ENCODE data around the gene DUOX2.
"Not testable (repeated sequence)": the region's sequence is repeated elsewhere in the genome, so short reads cannot be mapped to it uniquely, and the experiment has no call there.

DUOX2 gene

DNA sequence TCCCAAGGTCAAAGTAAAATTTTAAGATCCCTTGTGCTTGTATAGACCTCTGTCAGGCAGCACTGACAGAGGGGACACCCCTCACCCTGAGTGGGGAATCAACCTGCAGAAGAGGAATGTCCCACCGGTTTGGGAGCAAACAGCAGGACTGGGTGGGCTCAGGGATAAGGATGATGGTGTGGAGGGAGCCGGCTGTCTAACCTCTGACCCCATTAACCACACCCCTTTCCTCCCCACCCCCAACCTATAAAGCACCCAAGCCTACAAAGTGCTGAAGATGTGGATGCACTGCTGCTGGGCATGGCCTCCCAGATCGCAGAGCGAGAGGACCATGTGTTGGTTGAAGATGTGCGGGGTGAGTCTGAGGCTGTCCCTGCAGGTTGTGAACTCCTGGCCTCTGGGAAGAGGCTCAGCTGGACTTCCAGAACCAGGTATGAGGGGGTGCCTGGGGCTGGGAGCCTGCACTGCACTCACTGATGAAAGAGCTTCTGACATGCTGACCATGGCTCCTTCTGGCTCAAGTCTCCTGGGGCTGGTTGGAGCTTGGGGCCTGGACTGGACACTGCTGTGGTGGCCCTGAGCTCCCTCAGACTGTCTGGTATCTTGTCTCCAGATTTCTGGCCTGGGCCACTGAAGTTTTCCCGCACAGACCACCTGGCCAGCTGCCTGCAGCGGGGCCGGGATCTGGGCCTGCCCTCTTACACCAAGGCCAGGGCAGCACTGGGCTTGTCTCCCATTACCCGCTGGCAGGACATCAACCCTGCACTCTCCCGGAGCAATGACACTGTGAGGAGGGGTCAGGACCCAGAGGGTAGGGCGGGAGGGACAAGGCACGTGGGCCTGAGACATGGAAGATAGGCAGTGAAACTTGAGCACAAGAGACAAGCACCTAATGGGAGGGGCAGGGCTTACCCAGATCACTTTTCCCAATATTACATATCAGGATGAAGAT lies 25.1 kb upstream of the DUOX2 start:
- no peak for FAIRE-seq

DNA sequence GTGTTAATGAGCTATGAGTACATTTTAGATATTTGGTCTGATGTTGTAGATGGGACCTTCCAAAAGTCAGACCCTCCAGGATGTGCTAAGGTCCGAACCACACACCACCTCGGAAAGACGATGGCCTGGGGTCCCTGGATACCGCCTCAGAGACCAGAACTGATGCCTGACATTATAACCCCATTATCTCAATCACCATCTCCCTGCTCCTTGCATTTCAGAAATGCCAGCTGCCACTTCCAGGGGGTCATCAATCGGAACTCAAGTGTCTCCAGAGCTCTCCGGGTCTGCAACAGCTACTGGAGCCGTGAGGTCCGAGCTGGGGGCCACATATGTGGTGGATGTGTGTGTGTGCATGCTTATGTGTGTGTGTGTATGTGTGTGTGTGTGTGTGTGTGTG lies 23.7 kb upstream of the DUOX2 start:
- no peak for FAIRE-seq

DNA sequence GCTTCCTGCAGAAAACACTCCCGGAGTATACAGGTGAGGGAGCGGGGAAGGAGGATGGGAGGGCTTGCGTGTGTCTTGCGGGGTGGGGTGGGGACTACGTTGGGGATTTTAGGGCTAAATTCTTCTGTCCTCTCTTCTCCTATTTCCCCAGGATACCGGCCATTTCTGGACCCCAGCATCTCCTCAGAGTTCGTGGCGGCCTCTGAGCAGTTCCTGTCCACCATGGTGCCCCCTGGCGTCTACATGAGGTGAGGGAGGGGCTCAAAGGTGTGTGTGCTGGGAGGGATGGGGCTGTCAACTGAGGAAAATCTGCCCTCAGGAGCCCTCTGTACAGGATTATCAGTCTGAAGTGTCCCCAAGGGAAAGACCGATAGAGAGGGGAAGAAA lies 22.4 kb upstream of the DUOX2 start:
- no peak for FAIRE-seq

DNA sequence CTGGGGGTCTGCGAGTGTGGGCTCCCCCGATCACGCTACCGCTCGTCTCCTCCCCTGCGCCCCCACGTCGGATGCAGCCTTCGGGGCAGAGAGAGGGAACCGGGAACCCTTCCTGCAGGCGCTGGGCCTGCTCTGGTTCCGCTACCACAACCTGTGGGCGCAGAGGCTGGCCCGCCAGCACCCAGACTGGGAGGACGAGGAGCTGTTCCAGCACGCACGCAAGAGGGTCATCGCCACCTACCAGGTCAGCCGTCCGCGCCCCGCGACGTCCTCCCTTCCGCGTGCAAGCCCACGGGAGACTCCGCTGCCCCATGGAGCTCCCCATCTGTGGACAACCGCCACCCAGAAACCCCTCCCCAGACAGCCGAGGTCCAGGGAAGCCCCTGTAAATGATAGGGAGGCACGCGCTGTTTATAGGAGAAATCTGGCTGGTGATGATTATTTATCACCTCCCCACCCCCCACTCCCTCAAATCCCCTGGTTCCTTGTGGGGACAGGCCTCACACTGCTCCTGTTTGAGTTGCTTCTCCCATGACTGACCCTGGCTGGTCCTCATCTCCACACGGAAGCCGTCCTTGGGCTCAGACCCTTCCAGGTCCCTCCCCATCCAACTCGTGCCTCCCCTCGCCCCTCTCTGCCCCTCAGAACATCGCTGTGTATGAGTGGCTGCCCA lies 21.9 kb upstream of the DUOX2 start:
- FAIRE-seq = not testable (repeated sequence)

DNA sequence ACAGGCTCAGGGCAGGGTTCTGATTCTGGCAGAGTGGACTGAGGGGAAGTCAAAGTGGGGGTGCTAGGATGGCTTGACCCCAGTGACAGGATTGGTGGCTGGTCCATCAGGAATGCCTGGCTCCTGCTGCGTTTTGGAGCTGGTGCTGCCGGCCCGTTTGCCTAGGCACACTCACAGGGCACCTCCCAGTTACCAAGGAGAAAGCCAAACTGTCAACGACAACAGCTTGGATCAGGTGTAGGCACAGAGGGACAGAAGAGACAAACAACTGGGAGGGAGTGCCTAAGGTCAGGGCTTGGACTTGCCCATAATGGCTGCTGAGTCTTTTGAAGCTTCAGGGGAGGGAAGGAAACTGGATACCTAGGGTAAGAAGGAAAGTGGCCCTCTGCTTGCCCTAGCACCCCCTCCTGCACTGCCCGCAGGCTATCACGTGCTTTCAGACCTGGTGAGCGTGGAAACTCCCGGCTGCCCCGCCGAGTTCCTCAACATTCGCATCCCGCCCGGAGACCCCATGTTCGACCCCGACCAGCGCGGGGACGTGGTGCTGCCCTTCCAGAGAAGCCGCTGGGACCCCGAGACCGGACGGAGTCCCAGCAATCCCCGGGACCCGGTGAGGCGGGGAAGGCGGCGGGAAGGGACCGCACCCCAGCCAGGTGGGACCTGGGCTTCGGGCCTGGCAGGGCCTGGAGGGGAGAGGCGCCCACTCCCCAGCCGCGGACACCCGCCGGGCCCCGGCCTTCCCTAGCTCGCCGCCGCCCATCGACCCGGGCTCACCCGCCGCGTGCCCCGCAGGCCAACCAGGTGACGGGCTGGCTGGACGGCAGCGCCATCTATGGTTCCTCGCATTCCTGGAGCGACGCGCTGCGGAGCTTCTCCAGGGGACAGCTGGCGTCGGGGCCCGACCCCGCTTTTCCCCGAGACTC lies 21.0 kb upstream of the DUOX2 start:
- no peak for FAIRE-seq

DNA sequence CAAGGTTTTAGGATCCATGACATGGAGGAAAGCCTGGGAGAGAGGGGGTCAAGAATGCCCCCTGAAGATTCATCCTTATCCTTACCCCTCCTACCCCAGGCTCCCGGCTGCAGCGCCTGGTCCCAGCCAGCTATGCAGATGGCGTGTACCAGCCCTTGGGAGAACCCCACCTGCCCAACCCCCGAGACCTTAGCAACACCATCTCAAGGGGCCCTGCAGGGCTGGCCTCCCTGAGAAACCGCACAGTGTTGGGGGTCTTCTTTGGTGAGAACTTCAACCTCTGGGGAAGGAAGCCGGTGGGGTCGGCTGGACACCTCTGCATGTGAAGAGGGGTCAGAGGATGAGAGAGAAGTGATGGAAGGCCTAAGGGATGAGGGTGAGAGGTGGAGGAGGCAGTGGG lies 20.1 kb upstream of the DUOX2 start:
- FAIRE-seq = no peak

DNA sequence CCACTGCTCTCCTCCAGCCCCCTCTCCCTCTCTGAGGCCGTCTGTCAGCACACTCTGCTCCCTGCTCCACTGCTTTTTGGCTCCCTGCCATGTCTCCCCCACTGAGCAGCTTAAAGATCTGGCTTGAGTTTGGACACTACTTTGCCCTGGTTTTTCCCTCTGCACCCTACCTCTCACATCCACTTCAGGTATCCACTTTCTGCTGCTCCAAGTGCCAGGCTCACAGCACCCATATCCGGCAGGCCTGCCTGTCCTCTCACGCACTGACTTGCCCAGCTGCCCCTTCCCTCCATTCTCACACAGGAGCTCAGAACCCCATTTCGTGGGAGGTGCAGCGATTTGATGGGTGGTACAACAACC lies 19.6 kb upstream of the DUOX2 start:
- FAIRE-seq = no peak

DNA sequence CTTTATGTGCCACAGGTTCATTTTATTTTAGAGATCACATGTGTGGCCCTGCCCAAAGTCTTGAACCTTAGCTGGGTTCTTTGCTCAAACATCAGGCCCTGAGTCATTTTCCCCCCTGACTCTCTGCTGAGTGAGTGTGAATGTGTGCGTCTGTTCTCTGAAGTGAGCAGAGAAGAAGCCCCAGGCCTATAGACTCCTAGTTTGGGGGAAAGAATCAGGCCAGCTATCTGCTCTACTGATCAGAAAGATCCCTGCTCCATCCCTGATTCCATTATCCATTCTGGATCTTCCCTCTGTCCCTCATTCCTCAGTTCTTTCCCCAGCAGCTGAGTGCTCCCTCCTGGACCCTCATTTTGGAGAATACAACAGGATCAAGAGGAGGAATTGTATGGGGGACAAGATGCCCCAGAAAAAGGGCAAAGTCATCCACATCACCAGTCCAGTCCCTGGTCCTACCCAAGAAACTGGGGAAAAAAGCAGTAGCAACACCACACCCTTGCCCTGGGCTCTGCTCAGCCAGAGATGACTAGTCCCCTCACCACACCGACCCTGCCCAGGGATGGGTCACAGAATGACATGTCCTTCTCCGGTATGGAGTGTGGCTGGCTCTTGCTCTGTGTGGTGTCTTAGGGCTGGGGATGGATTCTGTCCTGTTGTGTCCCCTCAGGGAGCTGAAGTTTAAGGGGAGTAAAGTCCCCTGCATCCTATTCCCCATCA lies 19.0 kb upstream of the DUOX2 start:
- FAIRE-seq = no peak

DNA sequence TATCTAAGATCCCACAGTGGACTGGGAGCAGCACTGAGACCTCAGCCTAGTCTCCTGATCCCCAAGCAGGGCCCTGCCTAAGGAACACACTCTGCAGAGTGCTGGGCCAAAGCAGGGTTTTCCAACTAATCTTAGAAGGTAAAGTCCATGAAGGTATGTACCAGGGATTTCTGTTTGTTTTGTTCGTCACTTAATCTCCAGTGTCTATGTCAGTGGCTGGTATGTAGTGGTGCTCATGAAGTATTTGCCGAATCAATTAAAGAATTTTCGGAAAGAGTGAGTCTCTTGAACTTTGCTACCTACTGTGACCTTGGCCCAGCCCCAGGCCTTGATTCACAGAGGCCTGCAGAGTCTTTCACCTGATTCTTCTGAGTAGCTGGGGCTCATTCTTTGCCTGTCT lies 17.5 kb upstream of the DUOX2 start:
- no peak for FAIRE-seq

DNA sequence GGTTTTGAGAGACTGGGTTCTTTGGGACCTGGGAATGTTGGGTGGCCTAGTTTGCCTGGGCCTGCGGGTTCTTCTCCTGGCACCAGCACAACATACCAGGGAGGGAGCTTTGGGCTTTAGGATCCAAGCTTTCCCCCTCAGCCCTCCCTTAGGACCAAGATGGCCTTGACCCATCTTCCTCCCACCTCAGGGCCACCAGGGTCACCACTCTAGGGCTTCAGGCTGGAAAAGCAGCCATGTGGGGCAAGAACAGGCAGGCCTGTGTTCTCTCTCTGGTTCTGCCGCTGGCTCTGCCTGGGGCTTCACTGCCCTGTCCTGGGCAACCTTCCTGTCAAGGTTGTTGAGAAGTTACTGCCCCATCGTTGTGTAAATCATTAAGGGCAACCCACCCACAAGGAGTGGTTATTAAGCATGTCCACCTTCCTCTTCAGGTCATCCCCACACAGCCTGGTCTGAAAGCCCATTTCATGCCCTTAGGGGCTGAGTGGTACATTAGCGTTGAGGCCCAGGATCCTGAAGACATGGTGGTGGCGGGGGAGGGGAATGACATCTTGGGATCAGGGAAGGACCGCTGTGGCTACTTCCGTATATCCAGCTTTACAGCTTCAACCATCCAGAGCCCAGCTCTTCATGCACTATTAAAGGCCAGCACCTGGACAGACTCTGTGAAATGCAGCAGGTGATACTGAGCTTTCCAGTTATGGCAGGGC lies 16.5 kb upstream of the DUOX2 start:
- FAIRE-seq = no peak

DNA sequence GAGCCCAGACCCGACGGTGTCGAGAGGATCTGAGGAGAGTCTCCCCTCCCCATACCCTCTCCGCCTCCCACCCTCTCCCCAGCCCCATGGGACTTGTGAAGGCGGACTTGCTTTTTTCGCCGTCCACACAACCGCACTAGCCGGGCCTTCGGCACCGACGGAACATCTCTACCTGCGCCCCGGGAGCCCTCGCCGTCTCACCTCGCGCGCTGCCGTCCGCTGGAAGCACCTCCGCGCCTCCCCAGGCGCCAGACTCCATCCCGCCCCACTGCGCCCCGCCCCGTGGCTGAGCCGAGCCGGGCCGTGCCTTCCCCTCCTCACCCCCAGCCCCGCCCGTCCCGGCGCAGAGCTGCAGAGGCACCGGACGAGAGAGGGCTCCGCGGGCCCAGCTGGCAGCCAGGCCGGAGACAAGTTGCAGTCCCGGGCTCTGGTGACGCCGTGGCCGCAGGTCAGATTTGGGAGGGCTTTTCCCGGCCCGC lies 15.7 kb upstream of the DUOX2 start, which contains the start of the genes DUOX1 and DUOXA1:
Gene DUOX1 (plus strand): TSS at position 344 of the 479 bp plus-strand sequence. CDS start 1,973 bp downstream, outside the sequence.
Gene DUOXA1 (minus strand): TSS at position 229 of the 479 bp plus-strand sequence. CDS start 6,865 bp downstream, outside the sequence.
- no peak for FAIRE-seq

DNA sequence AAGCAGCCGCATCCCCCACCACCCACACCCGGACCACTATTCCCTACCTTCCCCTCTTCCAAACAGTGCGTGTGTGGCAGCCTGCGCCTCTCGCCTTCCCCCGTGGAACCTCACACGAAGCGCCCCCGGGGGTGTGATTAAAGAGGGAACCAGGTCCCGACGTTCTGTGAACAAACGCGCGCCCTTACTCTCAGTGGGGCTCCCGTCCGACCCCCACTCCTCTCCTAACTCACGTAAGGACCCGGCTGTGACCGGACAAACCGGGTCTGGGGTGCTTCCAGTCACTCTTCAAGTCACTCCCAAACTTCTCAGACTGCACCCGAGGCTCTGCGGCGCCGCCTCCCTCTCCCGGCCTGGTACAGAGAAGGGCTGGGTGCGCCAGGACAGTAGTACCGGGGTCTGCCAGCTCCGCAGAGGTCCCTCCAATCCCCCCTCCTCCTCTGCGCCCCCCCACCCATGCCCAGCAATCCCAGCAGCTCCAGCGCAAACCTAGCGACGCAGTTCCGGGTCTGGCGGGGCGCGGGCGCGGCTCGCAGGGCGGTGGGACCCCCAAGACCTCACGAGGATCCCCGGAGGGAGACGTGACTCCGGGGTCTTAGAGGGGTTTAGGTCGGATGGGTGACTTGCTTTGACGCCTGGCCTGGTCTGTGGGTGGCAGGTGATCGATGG lies 15.1 kb upstream of the DUOX2 start:
- FAIRE-seq = no peak

DNA sequence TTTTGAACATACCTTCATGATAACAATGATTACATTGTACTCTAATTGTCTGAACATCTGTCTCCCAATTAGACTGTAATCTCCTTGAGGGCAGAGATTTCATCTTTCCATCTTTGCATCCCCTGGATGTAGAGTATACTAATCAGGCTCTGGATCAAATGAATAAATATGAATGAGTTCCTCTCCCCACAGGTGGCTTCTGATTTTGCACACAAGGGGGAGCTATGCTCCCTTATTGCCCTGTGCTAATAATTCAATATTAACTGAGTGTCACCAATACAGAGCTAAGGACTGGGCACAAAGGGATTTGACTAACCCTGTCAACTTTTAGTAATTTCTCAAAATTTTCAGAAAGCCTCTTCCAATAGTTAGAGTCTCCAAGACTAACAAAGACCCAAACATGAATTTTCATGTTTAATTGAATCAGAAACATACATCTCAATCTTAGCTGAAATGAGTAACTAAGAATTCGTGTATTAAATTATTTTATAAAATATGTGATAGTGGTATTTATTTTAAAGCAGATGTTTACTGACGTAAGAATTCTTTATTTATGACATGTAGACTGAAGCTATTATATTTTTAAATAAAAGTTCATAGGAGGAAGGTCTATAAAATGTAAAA lies 12.7 kb upstream of the DUOX2 start:
- FAIRE-seq = no peak

DNA sequence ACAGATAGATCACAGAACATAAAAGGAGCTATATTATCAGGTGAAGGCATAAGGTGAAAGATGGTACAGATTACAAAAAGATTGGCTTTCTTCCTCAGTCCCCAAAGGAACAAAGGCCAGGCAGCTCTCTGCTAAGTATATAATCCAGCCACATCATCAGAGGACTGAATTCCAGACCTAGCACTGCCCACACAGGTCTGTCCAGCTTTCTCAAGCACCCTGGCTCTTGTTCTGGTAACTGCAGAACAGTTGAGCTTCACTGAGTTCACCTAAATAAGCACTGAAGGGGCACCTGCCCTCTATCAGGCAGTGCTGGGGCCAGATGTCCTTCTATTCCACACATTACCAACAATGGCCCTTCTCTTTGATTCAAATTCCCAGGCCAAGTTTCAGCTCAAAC lies 9.4 kb upstream of the DUOX2 start:
- FAIRE-seq = no peak

DNA sequence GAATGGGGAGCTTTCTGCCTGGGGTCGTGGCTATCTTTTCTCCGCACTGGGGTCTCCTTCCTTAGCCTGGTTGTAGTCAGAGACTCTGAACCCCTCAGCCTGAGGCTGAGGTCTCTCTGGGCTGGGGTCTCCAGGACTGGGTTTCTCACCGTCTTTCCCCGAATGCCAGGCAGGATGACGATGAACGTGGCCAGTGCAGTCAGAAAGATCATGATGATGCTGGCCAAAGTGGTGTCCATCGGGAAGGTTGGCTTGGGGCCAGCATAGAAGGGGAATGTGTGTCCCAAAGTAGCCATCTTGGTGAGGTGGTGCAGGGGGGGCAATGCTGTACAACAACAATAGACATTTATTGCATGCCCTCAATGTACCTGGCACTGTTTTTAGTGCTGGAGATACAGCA lies 8.7 kb upstream of the DUOX2 start:
- no peak for FAIRE-seq

DNA sequence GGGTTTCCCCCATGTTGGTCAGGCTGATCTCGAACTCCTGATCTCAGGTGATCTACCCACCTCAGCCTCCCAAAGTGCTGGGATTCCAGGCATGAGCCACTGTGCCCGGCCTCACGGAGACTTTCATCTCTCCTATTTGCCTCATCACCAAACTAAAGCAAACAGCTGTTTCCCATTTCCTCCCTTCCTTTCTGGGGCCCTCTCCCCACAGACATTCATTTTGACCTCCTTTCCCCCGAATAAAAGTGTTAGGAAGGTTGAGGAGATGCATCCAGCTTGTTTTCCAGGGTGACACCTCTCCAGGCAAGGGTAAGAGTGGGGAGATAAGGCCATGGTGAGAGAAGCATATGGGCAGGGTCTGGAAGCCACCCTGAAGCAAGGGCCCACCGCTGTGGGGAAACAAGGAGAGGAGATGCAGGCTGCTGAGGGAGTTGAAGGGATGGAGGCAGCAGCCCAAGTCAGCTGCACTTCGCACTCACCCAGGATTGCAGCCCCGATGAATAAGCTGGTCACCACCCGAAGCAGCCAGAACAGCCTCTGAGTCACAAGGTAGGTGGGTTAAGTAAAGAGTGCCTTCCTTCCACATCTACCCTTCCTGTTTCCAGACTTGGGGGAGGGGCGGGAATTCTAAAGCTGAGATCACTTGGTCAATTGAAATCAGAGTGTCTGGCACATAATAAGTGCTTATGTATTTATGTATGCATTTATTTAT lies 7.9 kb upstream of the DUOX2 start:
- no peak for FAIRE-seq

DNA sequence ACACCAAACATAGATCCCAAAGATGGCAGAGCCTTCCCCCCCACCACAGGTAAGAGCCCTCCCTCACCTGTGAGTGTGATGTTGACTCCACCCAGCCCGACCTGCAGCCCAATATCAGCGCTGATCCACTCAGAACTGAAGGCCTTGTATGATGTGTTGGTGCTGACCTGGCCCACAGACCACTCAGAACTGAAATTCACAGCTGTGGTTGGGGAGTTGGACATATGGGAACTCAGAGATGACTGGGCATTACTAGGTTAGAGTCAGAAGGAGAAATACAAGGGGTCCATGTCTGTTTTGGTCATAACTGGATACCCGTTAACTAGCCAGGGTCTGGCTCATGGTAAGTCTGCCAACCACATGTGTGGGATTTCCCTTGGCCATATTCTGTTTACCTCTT lies 7.0 kb upstream of the DUOX2 start:
- no peak for FAIRE-seq

DNA sequence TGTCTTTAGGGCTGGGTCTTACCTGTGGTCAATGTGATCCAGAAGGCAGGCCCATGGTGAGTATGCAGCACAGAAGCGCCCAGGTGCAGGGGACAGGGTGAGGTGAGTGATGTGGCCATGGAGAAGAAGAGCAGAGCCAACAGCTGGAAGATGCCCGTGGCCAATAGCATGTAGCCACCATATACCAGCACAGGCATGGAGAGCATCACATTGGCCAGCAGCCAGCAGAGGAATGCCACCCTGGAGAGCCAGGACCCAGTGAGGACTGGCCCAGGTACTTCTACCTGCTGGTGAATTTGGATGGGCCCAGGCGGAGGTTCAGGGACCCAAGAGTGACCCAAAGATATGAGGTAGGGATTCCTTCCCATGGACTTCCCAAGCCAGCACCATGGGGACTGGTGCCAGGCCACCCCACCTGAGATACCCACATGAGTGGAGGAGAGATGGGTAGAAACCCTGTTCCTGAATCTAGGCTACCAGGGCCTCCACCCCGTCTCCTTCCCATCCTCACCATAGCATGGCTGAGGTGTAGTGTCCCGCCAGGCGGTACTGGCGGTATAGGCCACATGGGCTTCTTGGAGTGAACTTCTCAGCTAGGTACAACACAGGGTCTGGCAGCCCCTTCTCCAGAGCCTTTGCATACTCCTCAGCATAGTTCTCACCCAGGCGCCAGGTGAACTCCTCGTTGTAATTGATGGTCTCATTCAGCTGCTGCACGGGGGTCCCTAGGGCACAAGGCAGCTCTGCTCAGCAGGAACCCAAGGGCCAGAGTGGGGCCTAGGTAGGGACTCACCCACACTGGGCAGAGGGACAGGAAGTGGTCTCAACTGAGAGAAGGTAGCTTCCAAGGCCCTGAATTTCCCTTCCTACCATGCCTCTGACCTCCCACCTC lies 6.4 kb upstream of the DUOX2 start:
- FAIRE-seq = no peak

DNA sequence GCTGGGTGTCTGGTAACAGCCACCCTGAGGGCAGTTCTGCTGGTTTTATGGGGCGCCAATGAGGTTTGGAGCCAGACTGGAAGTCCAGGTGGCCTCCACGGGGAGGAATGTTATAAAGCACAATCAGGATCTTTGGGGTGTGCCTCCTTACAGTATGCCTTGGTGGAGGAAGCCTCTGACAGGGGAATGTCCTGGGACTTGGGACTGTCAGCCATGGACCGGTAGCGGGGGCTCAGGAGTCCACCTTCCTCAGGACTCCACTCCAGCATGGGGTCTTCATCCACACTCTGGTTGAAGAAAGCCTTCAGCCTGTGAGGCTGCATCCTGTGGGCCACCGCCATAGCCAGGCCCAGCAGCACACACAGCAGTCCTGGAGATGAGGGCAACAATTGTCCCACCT lies 5.0 kb upstream of the DUOX2 start:
- FAIRE-seq = no peak
